HCT116 (cell line): ENCODE measurements around the gene USP3. TPM values are rescaled to one million over a fixed set of nuclear protein-coding genes. Genes with fewer than 3 reads are reported as not detected.

Experiments used
- ATAC-seq: fragments of 200-7000 bp; cut with Tn5 transposase; 2 replicates; pipeline ENCODE4 v1.9.1; 2020; ENCODE audit warnings: mild to moderate bottlenecking, moderate library complexity
- BruUV-seq: library from RNA; stranded (reverse); fragments of 400-500 nt; replicated peaks from 2 replicates; lab custom pipeline; 2021; lab: Mats Ljungman, UMichigan
- CTCF ChIA-PET: fragments of 300-600 bp; sonication (Branson Sonifier 250); formaldehyde crosslinking; loops from one replicate; lab custom pipeline; 2021; ENCODE audit warnings: antibody characterized with exemption; lab: Charles Lee
- POLR2A ChIA-PET: fragments of 300-600, 350-600 bp; sonication (Branson Sonifier 250); formaldehyde crosslinking; loops from one replicate; lab custom pipeline; 2021; ENCODE audit warnings: antibody characterized with exemption; lab: Charles Lee
- RAD21 ChIA-PET, 2 experiments: fragments of 300-600 bp; sonication (Branson Sonifier 250); formaldehyde crosslinking; loops; one replicate each; lab custom pipeline; 2023; ENCODE audit warnings: low total read pairs in 2 of 2; ENCODE audit not compliant: uncharacterized antibody in 2 of 2, unreplicated experiment in 2 of 2, low non-redundant PET in 1 of 2; lab: Charles Lee
- DNase-seq: peaks from one replicate; pipeline ENCODE4 v3.0.0-alpha.2; 2010; ENCODE audit warnings: low read depth, low spot score
- H2AFZ ChIP-seq: fragments of 200-600 bp; shearing (Covaris generic), sonication (generic); 2 replicates; pipeline ENCODE4 v1.6.1; 2017; ENCODE audit warnings: low read depth, mixed run types, mixed read lengths, antibody characterized with exemption, low read length; ENCODE audit not compliant: poor library complexity, severe bottlenecking
- H3K27ac ChIP-seq: 2 replicates; pipeline ENCODE4 v1.5.1; 2012; ENCODE audit warnings: low read depth, low read length
- H3K27me3 ChIP-seq: fragments of 200-600 bp; sonication (generic); 2 replicates; pipeline ENCODE4 v1.6.1; 2016; ENCODE audit warnings: mixed run types, low read length, mixed read lengths; ENCODE audit not compliant: insufficient read depth
- H3K36me3 ChIP-seq, 2 experiments: fragments of 200-500 bp in 1 of 2; fragments of 200-600 bp in 1 of 2; sonication (Bioruptor generic) in 1 of 2; sonication (generic) in 1 of 2; 2 replicates each; pipeline versions ENCODE4 v1.5.1 to v1.6.1; 2014 to 2016; ENCODE audit warnings: low read length in 2 of 2, inconsistent platforms in 1 of 2, mixed read lengths in 1 of 2, mixed run types in 1 of 2; ENCODE audit not compliant: insufficient read depth in 2 of 2, control insufficient read depth in 1 of 2
- H3K4me1 ChIP-seq, 2 experiments: fragments of 200-600 bp in 1 of 2; sonication (generic) in 1 of 2; 2 replicates each; pipeline versions ENCODE4 v1.5.1 to v1.6.1; 2012 to 2017; ENCODE audit warnings: low read length in 2 of 2, inconsistent platforms in 1 of 2, mild to moderate bottlenecking in 1 of 2, mixed read lengths in 1 of 2, mixed run types in 1 of 2, moderate library complexity in 1 of 2; ENCODE audit not compliant: insufficient read depth in 2 of 2, control insufficient read depth in 1 of 2
- H3K4me2 ChIP-seq: fragments of 200-600 bp; sonication (generic); 2 replicates; pipeline ENCODE4 v1.6.1; 2017; ENCODE audit warnings: mixed run types, low read length, mixed read lengths
- H3K4me3 ChIP-seq, 2 experiments: fragments of 200-600 bp in 1 of 2; sonication (generic) in 1 of 2; replicated peaks in 1 of 2; 2 replicates each; pipeline ENCODE4 v1.5.1; 2011 to 2016; ENCODE audit warnings: low read length in 2 of 2, control low read depth in 1 of 2, low read depth in 1 of 2, mild to moderate bottlenecking in 1 of 2, mixed read lengths in 1 of 2, mixed run types in 1 of 2
- H3K79me2 ChIP-seq: fragments of 200-600 bp; sonication (generic); 2 replicates; pipeline ENCODE4 v1.6.1; 2017; ENCODE audit warnings: mild to moderate bottlenecking, mixed run types, low read length, moderate library complexity, mixed read lengths; ENCODE audit not compliant: insufficient read depth
- H3K9ac ChIP-seq: fragments of 200-600 bp; sonication (generic); 2 replicates; pipeline ENCODE4 v1.6.1; 2016; ENCODE audit warnings: low read length, mixed read lengths
- H3K9me2 ChIP-seq: fragments of 200-600 bp; sonication (generic), shearing (Covaris generic); 2 replicates; pipeline ENCODE4 v1.6.1; 2017; ENCODE audit warnings: mixed run types, mild to moderate bottlenecking, moderate library complexity; ENCODE audit not compliant: insufficient read depth
- H3K9me3 ChIP-seq, 2 experiments: fragments of 200-500 bp in 1 of 2; fragments of 200-600 bp in 1 of 2; sonication (Bioruptor generic) in 1 of 2; sonication (generic) in 1 of 2; 2 replicates each; pipeline ENCODE4 v1.6.1; 2014 to 2017; ENCODE audit warnings: low read length in 2 of 2, mixed read lengths in 2 of 2, inconsistent platforms in 1 of 2, low read depth in 1 of 2, mild to moderate bottlenecking in 1 of 2, mixed run types in 1 of 2, moderate library complexity in 1 of 2; ENCODE audit not compliant: control insufficient read depth in 1 of 2, insufficient read depth in 1 of 2
- H4K20me1 ChIP-seq: fragments of 200-600 bp; sonication (generic), shearing (Covaris generic); 2 replicates; pipeline ENCODE4 v1.6.1; 2017; ENCODE audit warnings: mixed run types, mild to moderate bottlenecking, moderate library complexity; ENCODE audit not compliant: insufficient read depth
- CBX3 ChIP-seq: IDR thresholded peaks from 2 replicates; pipeline ENCODE4 v1.6.1; 2012; ENCODE audit warnings: low read depth
- CTCF ChIP-seq, 3 experiments: fragments of 200-600 bp in 1 of 3; sonication (generic) in 1 of 3; IDR thresholded peaks in 2 of 3; conservative IDR thresholded peaks in 1 of 3; 2 replicates each; pipeline ENCODE4 v1.5.1; 2012 to 2017; ENCODE audit warnings: low read depth in 2 of 3, low read length in 2 of 3, antibody characterized with exemption in 1 of 3, borderline replicate concordance in 1 of 3, control low read depth in 1 of 3, mild to moderate bottlenecking in 1 of 3, mixed read lengths in 1 of 3, mixed run types in 1 of 3, moderate library complexity in 1 of 3; ENCODE audit not compliant: insufficient read depth in 1 of 3
- EZH2 ChIP-seq: fragments of 200-600 bp; sonication (generic); IDR thresholded peaks from 2 replicates; pipeline ENCODE4 v1.6.1; 2017; ENCODE audit warnings: antibody characterized with exemption, mixed run types
- JUND ChIP-seq: IDR thresholded peaks from 2 replicates; pipeline ENCODE4 v1.6.1; 2012
- MAX ChIP-seq: IDR thresholded peaks from 2 replicates; pipeline ENCODE4 v1.6.1; 2012
- POLR2A ChIP-seq: IDR thresholded peaks from 2 replicates; pipeline ENCODE4 v1.7.0; 2011; ENCODE audit warnings: borderline replicate concordance; ENCODE audit not compliant: insufficient read depth, insufficient read length; ENCODE audit errors: extremely low read depth
- RAD21 ChIP-seq: IDR thresholded peaks from 2 replicates; pipeline ENCODE4 v1.6.1; 2012; ENCODE audit warnings: low read depth, mild to moderate bottlenecking
- REST ChIP-seq: IDR thresholded peaks from 2 replicates; pipeline ENCODE4 v1.6.1; 2012; ENCODE audit warnings: low read depth
- SP1 ChIP-seq: IDR thresholded peaks from 2 replicates; pipeline ENCODE4 v1.6.1; 2012; ENCODE audit warnings: low read depth
- SRF ChIP-seq: IDR thresholded peaks from 2 replicates; pipeline ENCODE4 v1.6.1; 2012; ENCODE audit warnings: low read depth
- TCF7L2 ChIP-seq: IDR thresholded peaks from 2 replicates; pipeline ENCODE4 v1.7.0; 2011; ENCODE audit warnings: borderline replicate concordance, inconsistent platforms; ENCODE audit not compliant: insufficient read depth, insufficient read length; ENCODE audit errors: extremely low read depth
- ZBTB33 ChIP-seq: IDR thresholded peaks from 2 replicates; pipeline ENCODE4 v1.6.1; 2011; ENCODE audit warnings: mild to moderate bottlenecking, low read length, moderate library complexity; ENCODE audit not compliant: insufficient replicate concordance; ENCODE audit errors: extremely low read depth
- ZFX ChIP-seq: fragments of 450-650 bp; IDR thresholded peaks from 2 replicates; pipeline ENCODE4 v1.6.1; 2017
- intact Hi-C: fragments of 100-400 bp; cut with micrococcal nuclease; formaldehyde crosslinking; loops from 2 replicates; pipeline ENCODE4 v1.10.0; 2022
- total RNA-seq: library from RNA; stranded (reverse); gene quantifications from one replicate; pipeline ENCODE4 v1.2.1, GENCODE V29; 2021; ENCODE audit not compliant: unreplicated experiment

Gene USP3
- total RNA-seq, 1 experiment from 2014 or later, result 61.6 TPM

GRCh38 chr15:63551400-63551799 is 47.0 kb downstream of the USP3 start:
- ChIA-PET CTCF (interaction anchor here (1.3 to 1.9 kb wide), 2 partner anchors 48 to 85 kb away, joined by 3 to 5 read pairs; no protein-coding TSS in a partner anchor), RAD21 (no interaction called here), POLR2A (no interaction called here)
- H3K9me2 ChIP-seq, result no peaks in the 10 kb centered on the region
- TF ChIP-seq ZFX, result no peak
- TF ChIP-seq CTCF (IDR thresholded peaks at IDR 0.05 in 2 of 3, conservative IDR thresholded peaks at IDR 0.05 in 1 of 3; ENCODE audit: borderline replicate concordance in 1 of 3, insufficient read depth in 1 of 3, low read depth in 2 of 3, low read length in 2 of 3), result no peak
- TF ChIP-seq POLR2A, result no peak
- no peak for TF ChIP-seq RAD21
- no peak for TF ChIP-seq SRF
- no peak for TF ChIP-seq CBX3
- intact Hi-C loops, result no loop called here
- peaks cover 8% of the 10 kb centered on the region; the same call in 1 of the 2 replicates for H4K20me1 ChIP-seq
- no peak overlapping the region for H3K4me2 ChIP-seq
- no peak overlapping the region for H3K4me3 ChIP-seq
- no peaks in the 10 kb centered on the region for H3K27me3 ChIP-seq
- H3K9me3 ChIP-seq, result no peaks in the 10 kb centered on the region
- no peak overlapping the region for H3K27ac ChIP-seq
- H3K9ac ChIP-seq, result no peak overlapping the region
- DNase-seq (no peak), ATAC-seq (no peak)
- BruUV-seq, result no TSS peak
- peaks cover 36% of the 10 kb centered on the region for H3K79me2 ChIP-seq
- H3K36me3 ChIP-seq, result peaks cover under 1 to 3% of the 10 kb centered on the region in 2 experiments; a peak in 1 of 4 replicates
- H3K4me1 ChIP-seq, result peaks cover 0 to 4% of the 10 kb centered on the region in 2 experiments; a peak in 1 of 4 replicates
- H2AFZ ChIP-seq, result no peak overlapping the region

GRCh38 chr15:63553388-63553791 is 49.0 kb downstream of the USP3 start:
- ChIA-PET POLR2A (interaction anchor here (1.2 to 1.5 kb wide), 2 partner anchors 11 to 46 kb away, joined by 3 to 5 read pairs; no protein-coding TSS in a partner anchor), RAD21 (no interaction called here), CTCF (no interaction called here)
- Histone ChIP-seq H4K20me1 (peaks cover 8% of the 10 kb centered on the region; the same call in 1 of the 2 replicates), H3K9me3 (no peaks in the 10 kb centered on the region), H3K4me1 (peaks cover 0 to 4% of the 10 kb centered on the region in 2 experiments; a peak in 1 of 4 replicates), H3K9ac (no peak overlapping the region), H3K4me2 (no peak overlapping the region), H3K27ac (no peak overlapping the region), H3K4me3 (no peak overlapping the region), H3K36me3 (peaks cover 4 to 11% of the 10 kb centered on the region in 2 experiments; a peak in 2 of 4 replicates), H3K9me2 (no peaks in the 10 kb centered on the region), H3K27me3 (no peaks in the 10 kb centered on the region), H3K79me2 (peaks cover 36% of the 10 kb centered on the region), H2AFZ (no peak overlapping the region)
- BruUV-seq, result no TSS peak
- DNase-seq (no peak), ATAC-seq (no peak)
- intact Hi-C loops, result no loop called here
- no peak for TF ChIP-seq TCF7L2
- no peak for TF ChIP-seq JUND
- no peak for TF ChIP-seq SP1
- no peak for TF ChIP-seq MAX
- no peak for TF ChIP-seq REST
- no peak for TF ChIP-seq ZBTB33
- no peak for TF ChIP-seq EZH2
- TF ChIP-seq ZFX, result no peak
